HG03439 (cell line): Measurements from ENCODE around the gene PXYLP1.

Experiments
- ATAC-seq: cut with Tn5 transposase; IDR thresholded peaks from one replicate; pipeline ENCODE4 v1.9.1; 2021; ENCODE audit warnings: mild to moderate bottlenecking, moderate library complexity; ENCODE audit not compliant: unreplicated experiment

The PXYLP1 gene

GRCh38 chr3:141228395-141228794 lies 3.2 kb upstream of the PXYLP1 start:
- no peak for ATAC-seq

- ATAC-seq, result no peak
These were observed 2.5 kb upstream of the PXYLP1 start for GRCh38 chr3:141229132-141229531.

GRCh38 chr3:141230293-141230692 lies 1.3 kb upstream of the PXYLP1 start:
- ATAC-seq, result no peak

- ATAC-seq, result no peak
These were observed 563 bp downstream of the PXYLP1 start for GRCh38 chr3:141231952-141232823.

- ATAC-seq, result no peak
These were observed 2.0 kb downstream of the PXYLP1 start for GRCh38 chr3:141233457-141234161.

GRCh38 chr3:141234283-141234682 lies 2.7 kb downstream of the PXYLP1 start:
- ATAC-seq, result no peak

GRCh38 chr3:141235661-141236171 lies 4.1 kb downstream of the PXYLP1 start:
- ATAC-seq, result no peak

GRCh38 chr3:141236361-141236760 lies 4.7 kb downstream of the PXYLP1 start:
- ATAC-seq, result no peak

GRCh38 chr3:141237701-141238521 lies 6.3 kb downstream of the PXYLP1 start:
- no peak for ATAC-seq

GRCh38 chr3:141239511-141240281 lies 8.1 kb downstream of the PXYLP1 start:
- ATAC-seq, result no peak

GRCh38 chr3:141240286-141240685 lies 8.7 kb downstream of the PXYLP1 start:
- no peak for ATAC-seq

- no peak for ATAC-seq
These were observed 9.3 kb downstream of the PXYLP1 start for GRCh38 chr3:141240687-141241615.

GRCh38 chr3:141241616-141242376 lies 10.2 kb downstream of the PXYLP1 start:
- no peak for ATAC-seq

- no peak for ATAC-seq
These were observed 10.9 kb downstream of the PXYLP1 start for GRCh38 chr3:141242377-141243092.

- no peak for ATAC-seq
These were observed 11.7 kb downstream of the PXYLP1 start for GRCh38 chr3:141243271-141243707.

GRCh38 chr3:141246224-141246957 lies 14.8 kb downstream of the PXYLP1 start:
- no peak for ATAC-seq

- no peak for ATAC-seq
These were observed 15.3 kb downstream of the PXYLP1 start for GRCh38 chr3:141246958-141247301.
